ENCODE results near the gene AFAP1L1.
A peak's percentile ranks its signal among the peaks of the same experiment; 100 is the strongest.

The AFAP1L1 gene

DNA sequence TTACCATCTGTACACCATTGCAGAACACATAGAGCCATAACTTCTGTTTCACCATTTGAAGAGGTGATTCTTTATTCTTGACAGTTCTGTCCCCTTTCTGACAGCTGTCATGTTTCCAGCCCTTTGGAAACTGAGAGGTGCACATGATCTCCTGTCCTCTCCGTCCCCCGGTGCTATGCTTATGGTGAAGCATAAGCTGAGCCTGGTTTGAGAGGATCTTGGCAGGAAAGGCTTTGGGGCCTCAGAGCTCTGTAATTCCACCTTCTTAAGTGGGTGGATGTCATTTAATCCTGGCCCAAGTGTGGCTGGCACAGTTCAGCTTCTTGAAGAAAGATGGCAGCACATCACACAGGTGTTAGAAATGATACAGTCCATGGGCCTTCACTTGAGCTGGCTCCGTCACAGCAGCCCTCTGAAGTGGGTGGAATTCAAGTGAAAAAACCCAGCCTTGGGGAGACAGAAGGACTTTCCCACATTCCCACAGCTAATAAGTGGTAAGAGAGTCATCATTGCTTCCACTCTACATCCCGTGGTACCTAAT lies 43.0 kb downstream of the AFAP1L1 start:
- ChIA-PET CTCF (interaction anchor here (0.7 to 2.1 kb wide), 3 partner anchors 42 to 57 kb away, joined by 3 to 5 read pairs (median 3); no protein-coding TSS in a partner anchor), POLR2A (interaction anchor here (2.8 kb wide), 1 partner anchor 31 kb away, joined by 12 read pairs; the partner anchor contains the start of gene GRPEL2)
- DNase-seq (ENCODE audit: extremely low spot score): no peak
- TF ChIP-seq FOXK2 (IDR thresholded peaks at IDR 0.05) (no peak), LEF1 (IDR thresholded peaks at IDR 0.05; ENCODE audit: borderline replicate concordance) (no peak), FOXA1 (IDR thresholded peaks at IDR 0.05) (no peak), L3MBTL2 (conservative IDR thresholded peaks at IDR 0.05) (no peak), SUZ12 (IDR thresholded peaks at IDR 0.05) (no peak), CTBP1 (IDR thresholded peaks at IDR 0.05; ENCODE audit: borderline replicate concordance) (no peak), NFRKB (IDR thresholded peaks at IDR 0.05) (no peak), TARDBP (IDR thresholded peaks at IDR 0.05) (no peak), BHLHE40 (IDR thresholded peaks at IDR 0.05; ENCODE audit: borderline replicate concordance) (no peak), SP1 (IDR thresholded peaks at IDR 0.05) (no peak), HDGF (IDR thresholded peaks at IDR 0.05; ENCODE audit: borderline replicate concordance) (no peak), FOXM1 (IDR thresholded peaks at IDR 0.05; ENCODE audit: borderline replicate concordance) (no peak), ZNF384 (IDR thresholded peaks at IDR 0.05) (no peak), ARNT (IDR thresholded peaks at IDR 0.05) (no peak), ELF4 (IDR thresholded peaks at IDR 0.05) (no peak)
- TF ChIP-seq, protein P1, sequence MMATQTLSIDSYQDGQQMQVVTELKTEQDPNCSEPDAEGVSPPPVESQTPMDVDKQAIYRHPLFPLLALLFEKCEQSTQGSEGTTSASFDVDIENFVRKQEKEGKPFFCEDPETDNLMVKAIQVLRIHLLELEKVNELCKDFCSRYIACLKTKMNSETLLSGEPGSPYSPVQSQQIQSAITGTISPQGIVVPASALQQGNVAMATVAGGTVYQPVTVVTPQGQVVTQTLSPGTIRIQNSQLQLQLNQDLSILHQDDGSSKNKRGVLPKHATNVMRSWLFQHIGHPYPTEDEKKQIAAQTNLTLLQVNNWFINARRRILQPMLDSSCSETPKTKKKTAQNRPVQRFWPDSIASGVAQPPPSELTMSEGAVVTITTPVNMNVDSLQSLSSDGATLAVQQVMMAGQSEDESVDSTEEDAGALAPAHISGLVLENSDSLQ (IDR thresholded peaks at IDR 0.05): no peak

DNA sequence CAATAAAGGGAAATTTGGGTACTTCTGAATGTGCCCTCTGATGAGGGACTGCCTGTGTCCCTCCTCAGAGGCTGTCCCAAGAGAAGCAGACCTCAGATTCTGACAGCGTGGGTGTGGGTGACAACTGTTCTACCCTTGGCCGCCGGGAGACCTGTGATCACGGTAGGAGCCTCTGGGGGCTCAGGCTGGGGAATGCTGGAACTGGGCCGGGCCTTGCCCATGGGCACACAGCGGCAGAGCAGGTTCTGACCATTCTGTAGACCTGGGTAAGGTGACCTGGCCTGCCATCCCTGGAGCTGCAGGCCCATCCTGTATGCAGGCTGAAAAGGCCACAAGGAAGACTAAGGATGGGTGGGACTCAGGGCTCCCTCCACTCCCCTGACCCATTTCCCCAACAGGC lies 44.1 kb downstream of the AFAP1L1 start:
- CTCF ChIA-PET: interaction anchor here (2.1 kb wide), 1 partner anchor 56 kb away, joined by 5 read pairs; no protein-coding TSS in a partner anchor

DNA sequence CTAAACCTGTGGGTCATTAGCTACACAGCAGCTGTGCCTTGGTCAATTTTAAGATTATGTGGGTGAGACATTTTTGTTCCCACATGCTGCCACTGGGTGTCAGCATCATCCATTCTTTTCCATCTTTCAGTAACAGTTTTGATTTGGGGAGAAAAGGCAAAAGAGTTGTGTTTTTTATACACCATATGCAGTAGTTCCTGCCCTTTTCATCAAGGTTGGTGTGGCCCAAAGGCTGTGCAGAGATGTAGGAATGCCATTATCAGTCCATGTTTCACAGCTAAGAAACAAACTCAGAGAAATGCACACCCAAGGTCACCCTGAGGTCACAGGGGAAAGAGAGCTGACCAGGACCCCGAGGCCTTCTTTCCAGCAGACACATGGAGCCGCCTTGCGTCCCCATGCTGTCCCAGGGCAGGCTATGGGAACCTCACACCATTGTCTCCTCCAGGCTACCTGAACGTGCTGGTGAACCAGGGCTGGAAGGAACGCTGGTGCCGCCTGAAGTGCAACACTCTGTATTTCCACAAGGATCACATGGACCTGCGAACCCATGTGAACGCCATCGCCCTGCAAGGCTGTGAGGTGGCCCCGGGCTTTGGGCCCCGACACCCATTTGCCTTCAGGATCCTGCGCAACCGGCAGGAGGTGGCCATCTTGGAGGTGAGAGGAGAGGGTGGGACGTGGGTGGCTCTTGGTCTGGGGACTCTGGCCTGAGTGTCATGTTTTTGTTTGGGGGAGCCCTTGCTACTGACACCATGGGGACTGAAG lies 45.8 kb downstream of the AFAP1L1 start:
- POLR2A ChIA-PET: interaction anchor here (1.0 to 1.3 kb wide), 3 partner anchors 27 to 41 kb away, joined by 3 to 6 read pairs (median 4); partner anchors contain the start of gene GRPEL2
- peak; percentile 52 for DNase-seq (ENCODE audit: extremely low spot score)
- CTCF ChIA-PET: interaction anchor here (0.6 to 2.1 kb wide), 6 partner anchors 27 to 118 kb away, joined by 3 to 11 read pairs (median 4); partner anchors contain the start of gene GRPEL2
- no peak for TF ChIP-seq BHLHE40 (IDR thresholded peaks at IDR 0.05; ENCODE audit: borderline replicate concordance)
- TF ChIP-seq TARDBP (IDR thresholded peaks at IDR 0.05): no peak
- TF ChIP-seq L3MBTL2 (conservative IDR thresholded peaks at IDR 0.05): no peak
- TF ChIP-seq FOXA1 (IDR thresholded peaks at IDR 0.05): no peak
- TF ChIP-seq FOXM1 (IDR thresholded peaks at IDR 0.05; ENCODE audit: borderline replicate concordance): no peak
- no peak for TF ChIP-seq CTBP1 (IDR thresholded peaks at IDR 0.05; ENCODE audit: borderline replicate concordance)
- no peak for TF ChIP-seq FOXK2 (IDR thresholded peaks at IDR 0.05)
- no peak for TF ChIP-seq SP1 (IDR thresholded peaks at IDR 0.05)
- TF ChIP-seq, protein P1 (IDR thresholded peaks at IDR 0.05): no peak
- no peak for TF ChIP-seq HDGF (IDR thresholded peaks at IDR 0.05; ENCODE audit: borderline replicate concordance)
- no peak for TF ChIP-seq SUZ12 (IDR thresholded peaks at IDR 0.05)
- TF ChIP-seq ARNT (IDR thresholded peaks at IDR 0.05): no peak
- TF ChIP-seq ELF4 (IDR thresholded peaks at IDR 0.05): no peak
- TF ChIP-seq NFRKB (IDR thresholded peaks at IDR 0.05): no peak
- no peak for TF ChIP-seq ZNF384 (IDR thresholded peaks at IDR 0.05)

More for the DNA sequence above, 44.1 kb downstream of the AFAP1L1 start:
- POLR2A ChIA-PET: interaction anchor here (2.8 kb wide), 1 partner anchor 30 kb away, joined by 12 read pairs; the partner anchor contains the start of gene GRPEL2
- TF ChIP-seq ELF4 (IDR thresholded peaks at IDR 0.05) (no peak), HDGF (IDR thresholded peaks at IDR 0.05; ENCODE audit: borderline replicate concordance) (no peak), ZNF384 (IDR thresholded peaks at IDR 0.05) (no peak), FOXA1 (IDR thresholded peaks at IDR 0.05) (no peak), SP1 (IDR thresholded peaks at IDR 0.05) (no peak), SUZ12 (IDR thresholded peaks at IDR 0.05) (no peak), FOXK2 (IDR thresholded peaks at IDR 0.05) (no peak), L3MBTL2 (conservative IDR thresholded peaks at IDR 0.05) (no peak), LEF1 (IDR thresholded peaks at IDR 0.05; ENCODE audit: borderline replicate concordance) (no peak), NFRKB (IDR thresholded peaks at IDR 0.05) (no peak), TARDBP (IDR thresholded peaks at IDR 0.05) (no peak), CTBP1 (IDR thresholded peaks at IDR 0.05; ENCODE audit: borderline replicate concordance) (no peak), ARNT (IDR thresholded peaks at IDR 0.05) (no peak), BHLHE40 (IDR thresholded peaks at IDR 0.05; ENCODE audit: borderline replicate concordance) (no peak), FOXM1 (IDR thresholded peaks at IDR 0.05; ENCODE audit: borderline replicate concordance) (no peak)
- TF ChIP-seq, protein P1 (IDR thresholded peaks at IDR 0.05): no peak
- no peak for DNase-seq (ENCODE audit: extremely low spot score)

DNA sequence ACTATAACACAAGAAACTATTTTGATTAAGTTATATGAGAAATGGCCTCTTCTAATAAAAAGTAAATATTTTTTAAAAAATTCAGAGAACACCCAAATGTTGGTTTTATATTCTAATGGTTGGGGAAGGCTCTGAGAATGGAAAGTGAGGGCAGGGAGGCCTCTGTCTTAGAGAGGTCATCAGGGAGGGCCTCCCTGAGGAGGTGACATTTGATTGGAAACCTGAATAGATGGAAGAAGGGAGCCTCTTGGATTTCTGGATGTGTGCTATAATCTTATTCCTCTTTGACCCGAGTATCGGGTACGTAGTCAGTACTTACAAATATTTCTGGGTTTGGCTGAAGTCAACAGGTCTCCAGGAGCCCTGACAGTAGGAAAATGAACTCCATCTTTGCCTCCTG lies 47.5 kb downstream of the AFAP1L1 start:
- no peak for DNase-seq (ENCODE audit: extremely low spot score)
- POLR2A ChIA-PET: interaction anchor here (1.5 to 2.9 kb wide), 2 partner anchors 16 to 27 kb away, joined by 4 to 28 read pairs; partner anchors contain the start of gene GRPEL2
- CTCF ChIA-PET: interaction anchor here (1.4 kb wide), 1 partner anchor 52 kb away, joined by 8 read pairs; no protein-coding TSS in a partner anchor
- TF ChIP-seq HDGF (IDR thresholded peaks at IDR 0.05; ENCODE audit: borderline replicate concordance) (no peak), BHLHE40 (IDR thresholded peaks at IDR 0.05; ENCODE audit: borderline replicate concordance) (no peak), NFRKB (IDR thresholded peaks at IDR 0.05) (no peak), FOXK2 (IDR thresholded peaks at IDR 0.05) (no peak), FOXA1 (IDR thresholded peaks at IDR 0.05) (no peak), SP1 (IDR thresholded peaks at IDR 0.05) (no peak)

DNA sequence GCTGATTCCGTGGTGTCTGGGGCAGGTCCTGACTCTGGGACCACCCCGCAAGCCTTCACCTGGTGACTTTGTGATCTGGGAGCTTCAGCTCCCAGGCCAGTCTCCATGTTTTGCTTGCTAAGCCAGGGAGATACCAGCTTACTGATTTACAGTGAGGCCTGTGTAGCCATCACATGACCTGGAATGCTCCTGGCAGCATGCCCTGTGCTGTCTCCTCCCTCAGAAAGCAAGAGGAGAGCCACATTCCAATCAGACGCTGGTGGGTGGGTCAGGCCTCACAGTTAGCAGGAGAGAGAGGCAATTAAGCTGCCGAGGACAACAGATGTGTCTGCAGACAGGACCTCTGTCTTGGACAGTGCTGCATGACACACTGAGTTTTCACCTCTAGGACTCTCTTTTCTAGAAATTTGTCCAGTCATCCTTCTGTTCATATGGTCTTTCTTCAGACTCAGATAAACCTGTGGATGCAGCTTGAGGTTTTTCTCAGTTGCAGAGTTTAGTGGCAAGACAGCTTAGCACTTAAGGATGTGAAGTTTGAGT lies 49.2 kb downstream of the AFAP1L1 start:
- CTCF ChIA-PET: interaction anchor here (1.2 to 1.5 kb wide), 3 partner anchors 47 to 114 kb away, joined by 3 to 7 read pairs (median 5); no protein-coding TSS in a partner anchor
- POLR2A ChIA-PET: interaction anchor here (0.9 to 2.9 kb wide), 3 partner anchors 25 to 49 kb away, joined by 3 to 28 read pairs (median 7); partner anchors contain the start of genes GRPEL2 and PCYOX1L
- peak; percentile 50 for DNase-seq (ENCODE audit: extremely low spot score)
- TF ChIP-seq FOXA1 (IDR thresholded peaks at IDR 0.05) (no peak), CTBP1 (IDR thresholded peaks at IDR 0.05; ENCODE audit: borderline replicate concordance) (no peak), ARNT (IDR thresholded peaks at IDR 0.05) (no peak), SP1 (IDR thresholded peaks at IDR 0.05) (no peak), TARDBP (IDR thresholded peaks at IDR 0.05) (no peak), NFRKB (IDR thresholded peaks at IDR 0.05) (no peak)
